GM23338 (cell line): ENCODE results near the gene CDH4. TPM values are rescaled to one million over a fixed set of nuclear protein-coding genes. Genes with fewer than 3 reads are reported as not detected.

ENCODE experiments used
- ATAC-seq: fragments of 200-7000 bp; cut with Tn5 transposase; 3 replicates; pipeline ENCODE4 v1.9.1; 2020
- DNase-seq: peaks from one replicate; pipeline ENCODE4 v3.0.0-alpha.2; 2015; ENCODE audit warnings: low spot score
- H2AFZ ChIP-seq: fragments of 200-600 bp; sonication (generic); 2 replicates; pipeline ENCODE4 v1.8.0; 2016; ENCODE audit warnings: antibody characterized with exemption, mild to moderate bottlenecking, moderate library complexity
- H3F3A ChIP-seq: fragments of 200-600 bp; sonication (generic); replicated peaks from 2 replicates; pipeline ENCODE4 v1.8.0; 2017; ENCODE audit warnings: antibody characterized with exemption, mixed run types, low read depth
- H3K27ac ChIP-seq: fragments of 200-600 bp; sonication (generic); 2 replicates; pipeline ENCODE4 v1.6.1; 2016; ENCODE audit warnings: low read depth
- H3K27me3 ChIP-seq: fragments of 200-600 bp; sonication (generic); 2 replicates; pipeline ENCODE4 v1.8.0; 2016; ENCODE audit warnings: mild to moderate bottlenecking, mixed run types, moderate library complexity; ENCODE audit not compliant: insufficient read depth
- H3K36me3 ChIP-seq: fragments of 200-600 bp; sonication (generic); 2 replicates; pipeline ENCODE4 v1.8.0; 2016; ENCODE audit warnings: mild to moderate bottlenecking; ENCODE audit not compliant: insufficient read depth
- H3K4me1 ChIP-seq: fragments of 200-600 bp; sonication (generic); 2 replicates; pipeline ENCODE4 v1.8.0; 2016; ENCODE audit warnings: mild to moderate bottlenecking, moderate library complexity; ENCODE audit not compliant: insufficient read depth
- H3K4me2 ChIP-seq: fragments of 200-600 bp; sonication (generic); 2 replicates; pipeline ENCODE4 v1.7.1; 2017; ENCODE audit warnings: mixed run types
- H3K4me3 ChIP-seq: fragments of 200-600 bp; sonication (generic); 2 replicates; pipeline ENCODE4 v1.6.1; 2016; ENCODE audit warnings: mixed run types
- H3K79me2 ChIP-seq: fragments of 200-600 bp; sonication (generic); replicated peaks from 2 replicates; pipeline ENCODE4 v1.8.0; 2017; ENCODE audit warnings: mild to moderate bottlenecking; ENCODE audit not compliant: insufficient read depth
- H3K9me2 ChIP-seq: fragments of 200-600 bp; sonication (generic); 2 replicates; pipeline ENCODE4 v1.8.0; 2017; ENCODE audit not compliant: insufficient read depth
- H4K20me1 ChIP-seq: fragments of 200-600 bp; sonication (generic); replicated peaks from 2 replicates; pipeline ENCODE4 v1.8.0; 2017; ENCODE audit warnings: mild to moderate bottlenecking; ENCODE audit not compliant: insufficient read depth
- H3K27ac Mint-ChIP-seq: 2 replicates; pipeline ENCODE4 v1.8.0; 2020; ENCODE audit warnings: inconsistent platforms, mild to moderate bottlenecking, moderate library complexity, mixed read lengths
- H3K27me3 Mint-ChIP-seq: 3 replicates; pipeline ENCODE4 v1.8.0; 2022; ENCODE audit warnings: low read depth, mild to moderate bottlenecking, moderate library complexity, mixed read lengths, inconsistent platforms; ENCODE audit not compliant: insufficient read depth, poor library complexity
- H3K36me3 Mint-ChIP-seq: 3 replicates; pipeline ENCODE4 v1.8.0; 2021; ENCODE audit warnings: low read depth, mild to moderate bottlenecking, inconsistent platforms, moderate library complexity, mixed read lengths
- H3K4me1 Mint-ChIP-seq: 3 replicates; pipeline ENCODE4 v1.8.0; 2020; ENCODE audit warnings: mild to moderate bottlenecking, inconsistent platforms, mixed read lengths
- H3K4me3 Mint-ChIP-seq: 3 replicates; pipeline ENCODE4 v1.8.0; 2021; ENCODE audit warnings: moderate library complexity, mild to moderate bottlenecking, inconsistent platforms, mixed read lengths
- H3K9me3 Mint-ChIP-seq: 3 replicates; pipeline ENCODE4 v1.8.0; 2020; ENCODE audit warnings: moderate library complexity, mild to moderate bottlenecking, inconsistent platforms, mixed read lengths
- CREB1 ChIP-seq: fragments of 250-450 bp; sonication (Bioruptor Pico); IDR thresholded peaks from 2 replicates; pipeline ENCODE4 v1.5.0; 2020; ENCODE audit warnings: low read depth, mild to moderate bottlenecking, moderate library complexity
- EZH2 ChIP-seq: fragments of 200-600 bp; sonication (generic); IDR thresholded peaks from one replicate; pipeline ENCODE4 v1.8.0; 2017; ENCODE audit warnings: antibody characterized with exemption, mild to moderate bottlenecking, low read depth; ENCODE audit not compliant: unreplicated experiment
- EZH2phosphoT487 ChIP-seq: fragments of 200-600 bp; sonication (generic); IDR thresholded peaks from one replicate; pipeline ENCODE4 v1.8.1; 2018; ENCODE audit warnings: antibody characterized with exemption; ENCODE audit not compliant: unreplicated experiment
- JUNB ChIP-seq: IDR thresholded peaks from one replicate; pipeline ENCODE4 v1.6.1; 2016; ENCODE audit warnings: antibody characterized with exemption; ENCODE audit not compliant: unreplicated experiment
- NANOG ChIP-seq: IDR thresholded peaks from 2 replicates; pipeline ENCODE4 v1.6.1; 2016; ENCODE audit warnings: antibody characterized with exemption, borderline replicate concordance
- POLR2AphosphoS5 ChIP-seq: IDR thresholded peaks from 2 replicates; pipeline ENCODE4 v1.6.1; 2016; ENCODE audit warnings: antibody characterized with exemption, low read depth
- STAT1 ChIP-seq: IDR thresholded peaks from one replicate; pipeline ENCODE4 v1.6.1; 2016; ENCODE audit warnings: antibody characterized with exemption; ENCODE audit not compliant: unreplicated experiment
- ZNF114 ChIP-seq: fragments of 250-450 bp; sonication (Bioruptor Pico); IDR thresholded peaks from 2 replicates; pipeline ENCODE4 v1.5.0; 2020; ENCODE audit warnings: mild to moderate bottlenecking, moderate library complexity
- ZNF331 ChIP-seq: fragments of 250-450 bp; sonication (Bioruptor Pico); IDR thresholded peaks from 2 replicates; pipeline ENCODE4 v1.5.0; 2020; ENCODE audit warnings: low read depth, mild to moderate bottlenecking, moderate library complexity
- polyA plus RNA-seq: library from polyadenylated mRNA; unstranded; fragments of >200 nt; fragmentation: Nextera tagmentation; extraction: Ambion mirVana; gene quantifications from 2 replicates; pipeline ENCODE4 v1.2.1, GENCODE V29; 2016
- total RNA-seq: library from RNA; depleted of rRNA; stranded (reverse); fragments of >200 nt; shearing (Covaris generic); gene quantifications from 2 replicates; pipeline ENCODE4 v1.2.3, GENCODE V29; 2014
- TF ChIP-seq, protein P1 (sequence below), 2 experiments: fragments of 200-600 bp in 1 of 2; sonication (generic) in 1 of 2; conservative IDR thresholded peaks; 2 replicates each; pipeline versions ENCODE4 v1.5.1 to v1.6.1; 2016 to 2017; ENCODE audit warnings: antibody characterized with exemption in 2 of 2, low read depth in 2 of 2, mild to moderate bottlenecking in 2 of 2, moderate library complexity in 1 of 2
- TF ChIP-seq, protein P2 (sequence below): IDR thresholded peaks from 2 replicates; pipeline ENCODE4 v1.6.1; 2016; ENCODE audit warnings: antibody characterized with exemption

Gene CDH4
- total and polyA plus RNA-seq, 2 experiments from 2014 or later = 1.2 to 4.2 TPM

DNA sequence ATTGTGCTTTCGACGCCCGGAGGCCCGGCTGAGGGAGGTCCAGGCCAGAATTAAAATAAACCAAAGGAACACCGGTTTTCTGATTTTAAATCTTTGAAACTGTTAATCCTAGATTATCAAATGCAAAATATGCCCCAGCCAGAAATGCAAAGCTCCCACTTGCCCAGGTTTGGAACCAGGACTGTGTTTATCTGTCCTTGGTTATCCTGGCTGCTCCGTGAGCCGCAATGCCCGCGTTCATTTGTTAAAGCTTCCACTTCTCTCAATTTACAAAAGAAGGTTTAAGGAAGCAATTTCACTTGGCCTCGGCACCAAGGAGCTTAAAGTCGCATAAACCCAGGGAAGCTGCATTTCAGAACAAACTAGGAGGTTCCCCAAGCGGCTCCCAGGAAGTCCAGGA lies 563.6 kb downstream of the CDH4 start:
- DNase-seq = no peak
- Histone ChIP-seq H3K9me2 (no peaks in the 10 kb centered on the region), H3K79me2 (no peaks in the 10 kb centered on the region), H3K4me3 (no peak overlapping the region), H3K4me1 (no peaks in the 10 kb centered on the region), H4K20me1 (no peaks in the 10 kb centered on the region), H3F3A (0 out of 2 replicates have a peak, but pooled peaks cover 3% of the 10 kb centered on the region), H2AFZ (no peak overlapping the region), H3K4me2 (no peak overlapping the region), H3K36me3 (no peaks in the 10 kb centered on the region), H3K27me3 (no peaks in the 10 kb centered on the region), H3K27ac (no peak overlapping the region)
- no peaks in the 10 kb centered on the region for H3K9me3 Mint-ChIP-seq
- H3K4me3 Mint-ChIP-seq = no peak overlapping the region
- peaks cover 14% of the 10 kb centered on the region; the same call in 2 of the 3 replicates for H3K4me1 Mint-ChIP-seq
- H3K36me3 Mint-ChIP-seq = no peaks in the 10 kb centered on the region
- no peak for ATAC-seq
- peaks cover 23% of the 10 kb centered on the region for H3K27me3 Mint-ChIP-seq
- H3K27ac Mint-ChIP-seq = no peak overlapping the region
- TF ChIP-seq, protein P1, sequence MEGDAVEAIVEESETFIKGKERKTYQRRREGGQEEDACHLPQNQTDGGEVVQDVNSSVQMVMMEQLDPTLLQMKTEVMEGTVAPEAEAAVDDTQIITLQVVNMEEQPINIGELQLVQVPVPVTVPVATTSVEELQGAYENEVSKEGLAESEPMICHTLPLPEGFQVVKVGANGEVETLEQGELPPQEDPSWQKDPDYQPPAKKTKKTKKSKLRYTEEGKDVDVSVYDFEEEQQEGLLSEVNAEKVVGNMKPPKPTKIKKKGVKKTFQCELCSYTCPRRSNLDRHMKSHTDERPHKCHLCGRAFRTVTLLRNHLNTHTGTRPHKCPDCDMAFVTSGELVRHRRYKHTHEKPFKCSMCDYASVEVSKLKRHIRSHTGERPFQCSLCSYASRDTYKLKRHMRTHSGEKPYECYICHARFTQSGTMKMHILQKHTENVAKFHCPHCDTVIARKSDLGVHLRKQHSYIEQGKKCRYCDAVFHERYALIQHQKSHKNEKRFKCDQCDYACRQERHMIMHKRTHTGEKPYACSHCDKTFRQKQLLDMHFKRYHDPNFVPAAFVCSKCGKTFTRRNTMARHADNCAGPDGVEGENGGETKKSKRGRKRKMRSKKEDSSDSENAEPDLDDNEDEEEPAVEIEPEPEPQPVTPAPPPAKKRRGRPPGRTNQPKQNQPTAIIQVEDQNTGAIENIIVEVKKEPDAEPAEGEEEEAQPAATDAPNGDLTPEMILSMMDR (conservative IDR thresholded peaks at IDR 0.05; ENCODE audit: low read depth in 2 of 2) = no peak
- TF ChIP-seq POLR2AphosphoS5 = no peak
- no peak for TF ChIP-seq ZNF331 (CRISPR knock-in tag)
- TF ChIP-seq NANOG = no peak

DNA sequence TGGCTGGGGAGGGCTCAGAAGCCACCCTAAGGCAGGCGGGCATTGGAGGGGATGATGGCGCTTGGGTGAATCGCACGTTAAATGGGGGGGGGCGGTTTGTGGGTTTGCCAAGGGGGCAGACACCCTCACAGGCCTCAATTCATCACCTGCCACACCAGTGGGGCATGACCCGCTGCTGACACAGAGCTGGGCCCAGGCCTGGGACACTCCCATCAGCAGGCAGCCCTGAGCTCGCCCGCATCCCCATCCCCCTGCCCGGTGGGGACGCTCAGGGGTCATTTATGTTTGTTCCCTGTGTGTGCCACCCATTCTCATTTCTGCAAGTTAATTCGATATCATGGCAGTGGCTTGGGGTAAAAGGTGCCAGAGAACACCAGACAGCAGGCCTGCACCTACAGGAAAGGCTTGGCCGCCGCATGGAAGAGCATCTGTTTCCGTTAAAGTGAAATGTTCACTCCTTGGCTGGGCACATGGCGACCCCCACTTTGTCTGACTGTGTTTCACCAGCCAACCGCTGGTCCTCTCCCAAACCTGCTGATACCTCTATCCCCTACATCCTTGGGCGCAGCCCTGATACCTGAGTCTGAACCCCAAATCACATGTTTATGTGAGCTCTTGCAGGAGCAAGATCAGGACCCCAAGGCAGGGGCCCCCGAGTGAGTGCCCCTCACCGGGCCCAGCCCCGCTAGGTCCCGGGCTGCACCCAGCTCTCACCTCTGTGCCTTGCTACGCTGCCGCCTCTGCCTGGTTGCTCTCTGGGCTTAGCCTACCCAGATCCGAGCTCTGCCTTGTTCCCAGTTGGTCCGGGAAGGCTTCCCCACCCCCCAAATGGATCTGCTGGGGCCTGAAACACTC lies 564.8 kb downstream of the CDH4 start:
- Histone ChIP-seq H3K4me2 (no peak overlapping the region), H3K27ac (no peak overlapping the region), H2AFZ (no peak overlapping the region), H3K36me3 (no peaks in the 10 kb centered on the region), H4K20me1 (no peaks in the 10 kb centered on the region), H3K27me3 (no peaks in the 10 kb centered on the region), H3K79me2 (no peaks in the 10 kb centered on the region), H3K9me2 (no peaks in the 10 kb centered on the region), H3K4me1 (no peaks in the 10 kb centered on the region), H3K4me3 (no peak overlapping the region), H3F3A (no peaks in the 10 kb centered on the region)
- Mint-ChIP-seq H3K4me1 (peaks cover 14% of the 10 kb centered on the region; the same call in 2 of the 3 replicates), H3K27me3 (peaks cover 23% of the 10 kb centered on the region), H3K36me3 (no peaks in the 10 kb centered on the region), H3K4me3 (no peak overlapping the region), H3K27ac (no peak overlapping the region), H3K9me3 (no peaks in the 10 kb centered on the region)
- no peak for DNase-seq
- peak; percentile 39 for ATAC-seq
- no peak for TF ChIP-seq POLR2AphosphoS5
- no peak for TF ChIP-seq EZH2phosphoT487
- TF ChIP-seq EZH2 = no peak
- no peak for TF ChIP-seq CREB1 (CRISPR knock-in tag)
- TF ChIP-seq ZNF114 = no peak
- TF ChIP-seq NANOG = no peak
- TF ChIP-seq ZNF331 (CRISPR knock-in tag) = no peak
- no peak for TF ChIP-seq JUNB
- TF ChIP-seq, protein P2, sequence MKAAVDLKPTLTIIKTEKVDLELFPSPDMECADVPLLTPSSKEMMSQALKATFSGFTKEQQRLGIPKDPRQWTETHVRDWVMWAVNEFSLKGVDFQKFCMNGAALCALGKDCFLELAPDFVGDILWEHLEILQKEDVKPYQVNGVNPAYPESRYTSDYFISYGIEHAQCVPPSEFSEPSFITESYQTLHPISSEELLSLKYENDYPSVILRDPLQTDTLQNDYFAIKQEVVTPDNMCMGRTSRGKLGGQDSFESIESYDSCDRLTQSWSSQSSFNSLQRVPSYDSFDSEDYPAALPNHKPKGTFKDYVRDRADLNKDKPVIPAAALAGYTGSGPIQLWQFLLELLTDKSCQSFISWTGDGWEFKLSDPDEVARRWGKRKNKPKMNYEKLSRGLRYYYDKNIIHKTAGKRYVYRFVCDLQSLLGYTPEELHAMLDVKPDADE = no peak
- TF ChIP-seq STAT1 = no peak
- TF ChIP-seq, protein P1 (conservative IDR thresholded peaks at IDR 0.05; ENCODE audit: low read depth in 2 of 2) = no peak
